Common myeloid progenitor, CD34-positive (primary cell): ENCODE measurements around the gene ALS2CL.
A peak's percentile ranks its signal among the peaks of the same experiment; 100 is the strongest.

Experiments
- CTCF ChIA-PET: fragments of 350-600 bp; sonication (Branson Sonifier 250); formaldehyde crosslinking; loops from one replicate; lab custom pipeline; 2021; ENCODE audit warnings: antibody characterized with exemption; lab: Charles Lee
- POLR2A ChIA-PET: fragments of 350-600 bp; sonication (Branson Sonifier 250); formaldehyde crosslinking; loops from one replicate; lab custom pipeline; 2021; ENCODE audit warnings: antibody characterized with exemption; lab: Charles Lee
- DNase-seq, 3 donors: peaks; one replicate each; pipeline versions ENCODE4 v3.0.0 to v3.0.0-alpha.2; 2013
- H3K27ac ChIP-seq, 2 experiments: 1 replicate in 1 of 2; 2 replicates in 1 of 2; pipeline ENCODE4 v1.7.0; 2013; ENCODE audit warnings: inconsistent platforms in 2 of 2, low read length in 2 of 2, mild to moderate bottlenecking in 2 of 2, low read depth in 1 of 2, moderate library complexity in 1 of 2; ENCODE audit not compliant: severe bottlenecking in 2 of 2, insufficient read depth in 1 of 2, poor library complexity in 1 of 2
- H3K27me3 ChIP-seq, 5 experiments: replicated peaks in 2 of 5; 1 replicate in 3 of 5; 2 replicates in 2 of 5; pipeline versions ENCODE4 v1.6.1 to v1.7.0; 2013; ENCODE audit warnings: low read length in 4 of 5, mild to moderate bottlenecking in 2 of 5, moderate library complexity in 2 of 5, inconsistent platforms in 1 of 5; ENCODE audit not compliant: insufficient read depth in 5 of 5, control insufficient read depth in 4 of 5
- H3K36me3 ChIP-seq, 4 experiments: 1 replicate in 2 of 4; 2 replicates in 2 of 4; pipeline versions ENCODE4 v1.6.1 to v1.7.0; 2013; ENCODE audit warnings: low read length in 3 of 4, control low read depth in 1 of 4, mild to moderate bottlenecking in 1 of 4; ENCODE audit not compliant: control insufficient read depth in 4 of 4, insufficient read depth in 4 of 4
- H3K4me1 ChIP-seq, 4 experiments: 1 replicate in 3 of 4; 2 replicates in 1 of 4; pipeline versions ENCODE4 v1.6.1 to v1.7.1; 2013; ENCODE audit warnings: low read length in 3 of 4, mild to moderate bottlenecking in 3 of 4, control low read depth in 1 of 4, inconsistent platforms in 1 of 4, moderate library complexity in 1 of 4; ENCODE audit not compliant: control insufficient read depth in 4 of 4, insufficient read depth in 4 of 4; ENCODE audit errors: control extremely low read depth in 1 of 4
- H3K4me3 ChIP-seq, 7 experiments: 1 replicate in 4 of 7; 2 replicates in 3 of 7; pipeline versions ENCODE4 v1.5.1 to v1.7.0; 2013; ENCODE audit warnings: mild to moderate bottlenecking in 7 of 7, low read length in 6 of 7, moderate library complexity in 6 of 7, inconsistent platforms in 2 of 7, low read depth in 2 of 7, control low read depth in 1 of 7; ENCODE audit not compliant: insufficient read depth in 4 of 7, control insufficient read depth in 1 of 7; ENCODE audit errors: extremely low read depth in 1 of 7
- H3K9me3 ChIP-seq, 5 experiments: 1 replicate in 4 of 5; 2 replicates in 1 of 5; pipeline versions ENCODE4 v1.6.1 to v1.7.1; 2013; ENCODE audit warnings: low read length in 4 of 5, mild to moderate bottlenecking in 2 of 5, inconsistent platforms in 1 of 5, low read depth in 1 of 5, moderate library complexity in 1 of 5; ENCODE audit not compliant: control insufficient read depth in 4 of 5, insufficient read depth in 2 of 5; ENCODE audit errors: control extremely low read depth in 1 of 5
- WGBS: methylation state at CpG from one replicate; pipeline ENCODE4 v1.1.5; 2013; ENCODE audit not compliant: insufficient coverage; 5-methylcytosine and 5-hydroxymethylcytosine counted together

The ALS2CL gene

DNA sequence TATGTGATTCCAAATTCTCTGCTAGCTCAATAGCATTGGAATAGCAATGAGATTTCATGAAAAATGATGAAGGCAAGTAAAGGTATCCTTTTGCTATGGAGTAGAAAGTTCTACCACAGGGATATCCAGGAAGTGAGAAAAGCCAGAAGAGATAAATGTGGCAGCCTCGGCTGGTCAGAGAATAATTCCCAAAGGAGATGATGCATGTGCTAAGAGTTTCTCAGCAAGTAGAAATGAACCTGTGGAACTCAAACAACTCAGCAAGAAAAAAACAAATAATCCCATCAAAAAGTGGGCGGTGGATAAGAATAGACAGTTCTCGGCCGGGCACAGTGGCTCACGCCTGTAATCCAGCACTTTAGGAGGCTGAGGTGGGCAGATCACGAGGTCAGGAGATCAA is 38.2 kb downstream of the ALS2CL start:
- 89% methylated on average over 4 of the region's 6 CpGs for WGBS
- Histone ChIP-seq H3K9me3 (peaks cover 0 to 5% (median 0%) of the 10 kb centered on the region in 5 experiments), H3K4me1 (no peaks in the 10 kb centered on the region), H3K27me3 (no peaks in the 10 kb centered on the region), H3K4me3 (no peak overlapping the region), H3K36me3 (no peaks in the 10 kb centered on the region), H3K27ac (no peak overlapping the region)
- POLR2A ChIA-PET: no interaction called here
- DNase-seq: no peak
- CTCF ChIA-PET: no interaction called here

DNA sequence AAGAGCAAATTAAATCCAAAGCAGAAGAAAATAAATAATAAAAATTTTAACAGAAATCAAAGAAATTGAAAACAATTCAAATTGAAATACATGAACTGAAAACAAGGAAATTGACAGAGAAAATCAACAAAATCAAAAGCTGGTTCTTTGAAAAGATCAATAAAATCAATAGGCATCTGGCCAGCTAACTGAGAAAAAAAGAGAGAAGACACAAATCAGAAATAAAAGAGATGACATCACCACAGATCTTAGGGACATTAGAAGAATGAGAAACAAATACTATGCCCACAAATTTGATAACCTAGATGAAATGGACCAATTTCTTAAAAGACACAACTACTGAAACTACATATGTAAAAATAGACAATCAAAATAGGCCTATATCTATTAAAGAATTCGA is 42.4 kb downstream of the ALS2CL start:
- ChIA-PET POLR2A (no interaction called here), CTCF (no interaction called here)
- H3K36me3 ChIP-seq: no peaks in the 10 kb centered on the region
- no peaks in the 10 kb centered on the region for H3K27me3 ChIP-seq
- no peaks in the 10 kb centered on the region for H3K4me1 ChIP-seq
- H3K4me3 ChIP-seq: no peak overlapping the region
- H3K9me3 ChIP-seq: peaks cover 0 to 5% (median 0%) of the 10 kb centered on the region in 5 experiments
- H3K27ac ChIP-seq: no peak overlapping the region
- no peak for DNase-seq
- no CpG with 5 or more reads among the region's 1 CpG for WGBS

DNA sequence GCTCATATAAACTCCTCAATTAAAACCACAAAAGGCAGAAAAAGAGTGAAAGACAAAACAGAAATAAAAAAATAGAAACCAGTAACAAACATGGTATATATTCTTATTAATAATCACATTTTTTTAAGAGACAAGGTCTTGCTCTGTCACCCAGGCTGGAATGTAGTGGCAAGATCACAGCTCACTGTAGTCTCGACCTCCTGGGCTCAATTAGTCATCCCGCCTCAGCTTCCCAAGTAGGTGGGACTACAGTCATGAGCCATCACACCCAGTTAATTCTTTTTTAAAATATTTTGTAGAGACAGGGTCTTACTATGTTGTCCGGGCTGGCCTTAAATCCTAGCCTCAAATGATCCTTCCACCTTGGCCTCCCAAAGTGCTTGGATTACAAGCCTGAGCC is 44.0 kb downstream of the ALS2CL start:
- WGBS: 100% methylated on average over 1 of the region's 3 CpGs
- Histone ChIP-seq H3K9me3 (peaks cover 0 to 5% (median 0%) of the 10 kb centered on the region in 5 experiments), H3K27ac (no peak overlapping the region), H3K27me3 (no peaks in the 10 kb centered on the region), H3K36me3 (no peaks in the 10 kb centered on the region), H3K4me3 (no peak overlapping the region), H3K4me1 (no peaks in the 10 kb centered on the region)
- CTCF ChIA-PET: interaction anchor here (1.0 kb wide), 1 partner anchor 10 kb away, joined by 3 read pairs; no protein-coding TSS in a partner anchor
- POLR2A ChIA-PET: no interaction called here
- DNase-seq: no peak

DNA sequence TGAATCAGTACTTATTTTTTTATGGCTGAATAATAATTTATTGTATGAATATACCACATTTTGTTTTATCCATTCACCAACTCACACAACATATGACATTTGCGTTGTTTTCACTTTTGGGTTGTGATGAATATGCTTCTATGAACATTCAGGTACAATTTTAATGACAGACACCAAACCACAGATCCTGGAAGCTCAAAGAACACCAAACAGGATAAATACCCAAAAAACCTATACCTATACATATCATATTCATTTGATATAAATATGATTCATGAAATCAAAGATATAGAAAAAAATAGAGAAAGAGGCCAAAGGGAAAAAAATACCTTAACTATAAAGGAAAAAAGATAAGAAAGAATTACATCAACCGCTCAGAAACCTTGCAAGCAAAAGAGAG is 45.4 kb downstream of the ALS2CL start:
- peaks cover 0 to 5% (median 0%) of the 10 kb centered on the region in 5 experiments for H3K9me3 ChIP-seq
- no peaks in the 10 kb centered on the region for H3K36me3 ChIP-seq
- no peaks in the 10 kb centered on the region for H3K27me3 ChIP-seq
- H3K27ac ChIP-seq: no peak overlapping the region
- no peak for DNase-seq
- POLR2A ChIA-PET: no interaction called here
- H3K4me3 ChIP-seq: no peak overlapping the region
- H3K4me1 ChIP-seq: peaks cover 0 to 2% (median 0%) of the 10 kb centered on the region in 4 experiments
- no CpG with 5 or more reads among the region's 2 CpGs for WGBS
- CTCF ChIA-PET: no interaction called here

DNA sequence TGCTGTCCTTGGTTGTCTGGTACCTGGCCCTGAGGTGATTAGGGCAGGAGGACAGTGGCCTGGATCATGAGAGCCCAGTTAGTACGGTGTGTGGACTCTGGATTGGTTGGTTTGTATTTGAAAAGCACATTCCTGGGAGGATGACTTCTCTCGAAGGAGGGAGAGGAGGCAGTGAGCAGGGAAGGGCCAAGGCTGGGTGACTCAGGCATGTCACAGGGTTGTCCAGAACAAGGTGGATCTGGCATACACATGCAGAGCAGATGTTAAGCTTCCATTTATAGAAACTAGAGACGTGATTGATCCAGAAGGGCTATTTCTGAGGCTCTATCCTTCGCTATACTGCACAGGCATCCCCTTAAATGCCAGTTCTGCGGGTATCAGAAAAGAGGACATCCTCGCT is 46.8 kb downstream of the ALS2CL start:
- 60% methylated on average over 6 of the region's 6 CpGs for WGBS
- DNase-seq: no peak
- Histone ChIP-seq H3K27me3 (no peaks in the 10 kb centered on the region), H3K4me3 (no peak overlapping the region), H3K4me1 (peaks cover 0 to 2% (median 0%) of the 10 kb centered on the region in 4 experiments), H3K36me3 (no peaks in the 10 kb centered on the region), H3K9me3 (no peaks in the 10 kb centered on the region), H3K27ac (no peak overlapping the region)
- CTCF ChIA-PET: no interaction called here
- POLR2A ChIA-PET: no interaction called here

DNA sequence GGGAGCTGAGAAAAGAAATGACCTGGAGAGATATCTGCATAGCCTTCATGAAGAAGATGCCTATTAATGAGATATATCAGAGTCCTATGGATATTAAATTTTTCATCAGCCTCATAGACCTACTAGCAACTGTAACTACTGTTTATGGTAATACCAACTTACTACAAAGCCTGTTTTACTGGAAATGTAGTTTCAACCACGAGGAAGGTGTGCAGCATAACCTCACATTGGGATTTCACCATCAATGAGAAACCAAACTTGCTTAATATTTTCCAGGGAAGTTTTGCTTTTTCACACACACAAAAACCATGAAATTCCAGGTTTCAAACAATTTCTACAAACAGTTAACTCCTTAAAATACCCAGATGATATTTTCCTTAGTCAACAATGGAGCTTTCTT is 49.8 kb downstream of the ALS2CL start:
- POLR2A ChIA-PET: no interaction called here
- Histone ChIP-seq H3K27ac (no peak overlapping the region), H3K27me3 (no peaks in the 10 kb centered on the region), H3K4me1 (peaks cover 0 to 3% (median 1%) of the 10 kb centered on the region in 4 experiments), H3K9me3 (peaks cover 2 to 9% (median 3%) of the 10 kb centered on the region in 5 experiments), H3K4me3 (no peak overlapping the region), H3K36me3 (no peaks in the 10 kb centered on the region)
- CTCF ChIA-PET: no interaction called here
- 100% methylated on average over 1 of the region's 1 CpG for WGBS
- DNase-seq: no peak

DNA sequence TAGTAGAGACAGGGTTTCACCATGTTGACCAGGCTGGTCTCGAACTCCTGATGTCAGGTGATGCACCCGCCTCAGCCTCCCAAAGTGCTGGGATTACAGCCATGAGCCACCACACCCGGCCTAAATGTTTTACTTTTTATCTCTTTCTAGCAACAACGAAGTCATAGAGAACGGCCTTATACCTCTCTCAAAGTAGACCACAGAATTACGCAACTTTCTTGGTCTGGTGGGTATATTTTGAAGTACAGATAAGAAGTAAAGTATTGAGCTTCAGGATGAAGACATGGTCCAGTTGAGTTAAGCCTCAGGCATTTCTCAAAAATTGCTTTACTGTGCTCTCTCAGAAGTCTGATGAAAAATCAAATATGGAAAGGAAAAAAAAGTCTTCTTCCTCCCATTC is 50.5 kb downstream of the ALS2CL start:
- no peaks in the 10 kb centered on the region for H3K27me3 ChIP-seq
- 57% methylated on average over 4 of the region's 6 CpGs for WGBS
- peaks cover 0 to 3% (median 1%) of the 10 kb centered on the region in 4 experiments for H3K4me1 ChIP-seq
- peaks cover 2 to 10% (median 3%) of the 10 kb centered on the region in 5 experiments for H3K9me3 ChIP-seq
- CTCF ChIA-PET: no interaction called here
- DNase-seq: peak; percentile 6 to 72 (median 71)
- POLR2A ChIA-PET: interaction anchor here (0.7 kb wide), 1 partner anchor 27 kb away, joined by 3 read pairs; no protein-coding TSS in a partner anchor
- no peak overlapping the region for H3K27ac ChIP-seq
- H3K36me3 ChIP-seq: no peaks in the 10 kb centered on the region
- H3K4me3 ChIP-seq: no peak overlapping the region
